Adrenal gland (tissue), 5 donors: Measurements from ENCODE around the gene ITPK1.

ENCODE experiments used
- POLR2A ChIP-seq, 2 donors: fragments of 450-650 bp; IDR thresholded peaks; one replicate each; pipeline ENCODE4 v1.6.1; 2017; ENCODE audit warnings: antibody characterized with exemption in 2 of 2, mild to moderate bottlenecking in 2 of 2, moderate library complexity in 1 of 2
- TF ChIP-seq, protein P1 (sequence below), 6 experiments: fragments of 450-650 bp in 4 of 6; fragments of 200-600 bp in 2 of 6; sonication (generic) in 1 of 6; IDR thresholded peaks; 1 replicate in 5 of 6; 2 replicates in 1 of 6; pipeline versions ENCODE4 v1.5.1 to v1.8.0; 2016 to 2021; ENCODE audit warnings: antibody characterized with exemption in 6 of 6, mild to moderate bottlenecking in 2 of 6, moderate library complexity in 1 of 6
- donor health status: DM: no; HTN: no; CAD: no.

GRCh38 chr14:93128725-93129459 lies 13.2 kb upstream of the ITPK1 start:
- no peak for TF ChIP-seq POLR2A (IDR thresholded peaks at IDR 0.05)
- TF ChIP-seq, protein P1, sequence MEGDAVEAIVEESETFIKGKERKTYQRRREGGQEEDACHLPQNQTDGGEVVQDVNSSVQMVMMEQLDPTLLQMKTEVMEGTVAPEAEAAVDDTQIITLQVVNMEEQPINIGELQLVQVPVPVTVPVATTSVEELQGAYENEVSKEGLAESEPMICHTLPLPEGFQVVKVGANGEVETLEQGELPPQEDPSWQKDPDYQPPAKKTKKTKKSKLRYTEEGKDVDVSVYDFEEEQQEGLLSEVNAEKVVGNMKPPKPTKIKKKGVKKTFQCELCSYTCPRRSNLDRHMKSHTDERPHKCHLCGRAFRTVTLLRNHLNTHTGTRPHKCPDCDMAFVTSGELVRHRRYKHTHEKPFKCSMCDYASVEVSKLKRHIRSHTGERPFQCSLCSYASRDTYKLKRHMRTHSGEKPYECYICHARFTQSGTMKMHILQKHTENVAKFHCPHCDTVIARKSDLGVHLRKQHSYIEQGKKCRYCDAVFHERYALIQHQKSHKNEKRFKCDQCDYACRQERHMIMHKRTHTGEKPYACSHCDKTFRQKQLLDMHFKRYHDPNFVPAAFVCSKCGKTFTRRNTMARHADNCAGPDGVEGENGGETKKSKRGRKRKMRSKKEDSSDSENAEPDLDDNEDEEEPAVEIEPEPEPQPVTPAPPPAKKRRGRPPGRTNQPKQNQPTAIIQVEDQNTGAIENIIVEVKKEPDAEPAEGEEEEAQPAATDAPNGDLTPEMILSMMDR (IDR thresholded peaks at IDR 0.05): no peak
